Endometrial microvascular endothelial cells (primary cell): Measurements from ENCODE around the gene RNU1-2. TPM values are rescaled to one million over a fixed set of nuclear protein-coding genes. Genes with fewer than 3 reads are reported as not detected.

Source experiments
- total RNA-seq: library from RNA; depleted of rRNA; stranded (reverse); fragments of >200 nt; gene quantifications from one replicate; pipeline ENCODE4 v1.2.3, GENCODE V29; 2015; ENCODE audit errors: inconsistent ontology term

Gene RNU1-2
- total RNA-seq, 1 donor from 2014 or later = not detected

Other genes starting within 250 kb of the RNU1-2 start
- not detected for gene RNU1-3, start 229.0 kb upstream of the RNU1-2 start, total RNA-seq
- gene RNU1-4, start 155.5 kb upstream of the RNU1-2 start, total RNA-seq = not detected
- gene CROCC, start 26.0 kb downstream of the RNU1-2 start, total RNA-seq = 22.7 TPM
- gene MFAP2, start 84.6 kb downstream of the RNU1-2 start, total RNA-seq = 10.4 TPM
- gene ATP13A2, start 115.9 kb downstream of the RNU1-2 start, total RNA-seq = 66.2 TPM
- 172 TPM for gene SDHB, start 158.1 kb downstream of the RNU1-2 start, total RNA-seq
- 0.37 TPM for gene PADI2, start 223.5 kb downstream of the RNU1-2 start, total RNA-seq